CD14-positive monocyte (primary cell): Measurements from ENCODE around the gene RPS6KB2. TPM values are rescaled to one million over a fixed set of nuclear protein-coding genes. Genes with fewer than 3 reads are reported as not detected.

Experiments
- DNase-seq, 3 donors: peaks; one replicate each; pipeline ENCODE4 v3.0.0-alpha.2; 2011 to 2022
- H2AFZ ChIP-seq: 2 replicates; pipeline ENCODE4 v1.6.0; 2012; ENCODE audit warnings: mild to moderate bottlenecking, low read depth, low read length, inconsistent platforms; ENCODE audit not compliant: insufficient read depth, poor library complexity, severe bottlenecking
- H3K27ac ChIP-seq, 2 donors: 1 replicate in 1 of 2; 2 replicates in 1 of 2; pipeline ENCODE4 v1.5.1; 2012 to 2013; ENCODE audit warnings: low read length in 2 of 2, control low read depth in 1 of 2, inconsistent platforms in 1 of 2, low read depth in 1 of 2, mild to moderate bottlenecking in 1 of 2
- H3K27me3 ChIP-seq, 2 donors: one replicate each; pipeline versions ENCODE4 v1.6.0 to v1.6.1; 2011 to 2013; ENCODE audit warnings: low read length in 2 of 2; ENCODE audit not compliant: control insufficient read depth in 2 of 2, insufficient read depth in 2 of 2
- H3K36me3 ChIP-seq, 2 donors: replicated peaks in 1 of 2; 1 replicate in 1 of 2; 2 replicates in 1 of 2; pipeline versions ENCODE4 v1.5.1 to v1.6.1; 2012 to 2013; ENCODE audit warnings: low read length in 2 of 2, control low read depth in 1 of 2, inconsistent platforms in 1 of 2, mild to moderate bottlenecking in 1 of 2; ENCODE audit not compliant: insufficient read depth in 2 of 2, control insufficient read depth in 1 of 2
- H3K4me1 ChIP-seq, 2 donors: 1 replicate in 1 of 2; 2 replicates in 1 of 2; pipeline versions ENCODE4 v1.5.1 to v1.6.1; 2012 to 2013; ENCODE audit warnings: low read length in 2 of 2, control low read depth in 1 of 2, inconsistent platforms in 1 of 2, mild to moderate bottlenecking in 1 of 2, moderate library complexity in 1 of 2; ENCODE audit not compliant: insufficient read depth in 2 of 2, control insufficient read depth in 1 of 2
- H3K4me2 ChIP-seq: replicated peaks from 2 replicates; pipeline ENCODE3; 2012; ENCODE audit warnings: low read length, moderate library complexity, mild to moderate bottlenecking; ENCODE audit not compliant: poor library complexity, severe bottlenecking; ENCODE audit errors: extremely low read depth
- H3K4me3 ChIP-seq, 3 experiments: fragments of 200-600 bp in 1 of 3; sonication (generic) in 1 of 3; replicated peaks in 1 of 3; 1 replicate in 2 of 3; 2 replicates in 1 of 3; pipeline ENCODE4 v1.5.1; 2011 to 2013; ENCODE audit warnings: low read length in 3 of 3, mild to moderate bottlenecking in 3 of 3, control low read depth in 2 of 3, low read depth in 2 of 3, inconsistent platforms in 1 of 3, moderate library complexity in 1 of 3
- H3K79me2 ChIP-seq: 2 replicates; pipeline ENCODE4 v1.6.0; 2012; ENCODE audit warnings: mild to moderate bottlenecking, control low read depth, inconsistent platforms, low read length, moderate library complexity; ENCODE audit not compliant: insufficient read depth
- H3K9ac ChIP-seq: 2 replicates; pipeline ENCODE4 v1.6.0; 2017; ENCODE audit warnings: low read length, mild to moderate bottlenecking; ENCODE audit not compliant: insufficient read depth, poor library complexity, severe bottlenecking
- H3K9me3 ChIP-seq, 2 donors: replicated peaks in 1 of 2; 1 replicate in 1 of 2; 2 replicates in 1 of 2; pipeline versions ENCODE4 v1.5.1 to v1.6.1; 2012 to 2013; ENCODE audit warnings: low read length in 2 of 2, control low read depth in 1 of 2; ENCODE audit not compliant: control insufficient read depth in 1 of 2, insufficient read depth in 1 of 2
- H4K20me1 ChIP-seq: 2 replicates; pipeline ENCODE4 v1.6.0; 2012; ENCODE audit warnings: mild to moderate bottlenecking, low read length, control low read depth, moderate library complexity; ENCODE audit not compliant: insufficient read depth
- H3K27ac Mint-ChIP-seq, 7 donors: one replicate each; pipeline ENCODE4 v1.8.0; 2020; ENCODE audit warnings: mild to moderate bottlenecking in 7 of 7, mixed read lengths in 7 of 7, moderate library complexity in 6 of 7, inconsistent platforms in 2 of 7
- H3K27me3 Mint-ChIP-seq, 3 donors: one replicate each; pipeline ENCODE4 v1.8.0; 2021 to 2022; ENCODE audit warnings: low read depth in 3 of 3, mild to moderate bottlenecking in 3 of 3, mixed read lengths in 3 of 3, moderate library complexity in 3 of 3, inconsistent platforms in 1 of 3
- H3K36me3 Mint-ChIP-seq, 2 donors: one replicate each; pipeline ENCODE4 v1.8.0; 2020; ENCODE audit warnings: mixed read lengths in 2 of 2, inconsistent platforms in 1 of 2, mild to moderate bottlenecking in 1 of 2
- H3K4me1 Mint-ChIP-seq: one replicate; pipeline ENCODE4 v1.8.0; 2020; ENCODE audit warnings: mild to moderate bottlenecking, mixed read lengths
- H3K4me3 Mint-ChIP-seq, 2 donors: one replicate each; pipeline ENCODE4 v1.8.0; 2020; ENCODE audit warnings: mild to moderate bottlenecking in 2 of 2, mixed read lengths in 2 of 2, moderate library complexity in 1 of 2
- H3K9me3 Mint-ChIP-seq, 7 donors: one replicate each; pipeline ENCODE4 v1.8.0; 2020 to 2022; ENCODE audit warnings: mixed read lengths in 7 of 7, mild to moderate bottlenecking in 6 of 7, moderate library complexity in 6 of 7, inconsistent platforms in 2 of 7
- WGBS: methylation state at CpG from one replicate; pipeline ENCODE4 v1.1.5; 2013; ENCODE audit warnings: missing lambda C conversion rate; ENCODE audit not compliant: insufficient coverage; 5-methylcytosine and 5-hydroxymethylcytosine counted together
- intact Hi-C, 2 donors: fragments of 100-400 bp; cut with micrococcal nuclease; formaldehyde crosslinking; loops; one replicate each; pipeline versions ENCODE4 v1.15.0 to v1.15.1; 2023
- polyA plus RNA-seq, 3 donors: library from polyadenylated mRNA; depleted of rRNA in 1 of 3; unstranded in 2 of 3; stranded (reverse) in 1 of 3; fragments of 300-500 nt in 2 of 3; fragments of >200 nt in 1 of 3; fragmentation: Illumina TruSeq in 2 of 3; gene quantifications; 1 replicate in 2 of 3; 2 replicates in 1 of 3; pipeline ENCODE4 v1.2.3, GENCODE V29; 2012 to 2021
- TF ChIP-seq, protein P1 (sequence below): fragments of 200-600 bp; IDR thresholded peaks from one replicate; pipeline ENCODE4 v1.8.0; 2022; ENCODE audit warnings: antibody characterized with exemption, mild to moderate bottlenecking

RPS6KB2 gene
- polyA plus RNA-seq, 3 donors: 51.6 to 101 (median 53.8) TPM

DNA sequence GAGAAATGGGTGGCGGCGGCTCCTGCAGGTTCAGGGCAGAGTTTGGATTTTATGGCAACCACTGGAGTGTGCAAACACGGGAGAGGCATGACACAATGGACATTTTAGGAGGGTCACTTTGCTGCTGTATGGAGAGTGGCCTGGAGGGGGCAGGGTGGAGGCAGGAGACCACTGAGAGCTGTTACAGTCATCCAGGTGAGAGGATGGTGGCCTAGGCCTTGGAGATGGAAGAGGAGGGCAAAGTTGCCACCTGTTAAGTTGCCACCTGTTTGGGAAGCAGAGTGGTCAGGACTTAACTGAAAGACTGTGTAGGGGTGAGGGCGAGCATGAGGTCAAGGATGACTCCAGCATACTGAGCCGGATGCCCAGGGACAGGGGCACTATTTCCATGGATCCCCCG lies 38.8 kb upstream of the RPS6KB2 start:
- no peak overlapping the region for H2AFZ ChIP-seq
- H3K4me1 Mint-ChIP-seq: peaks cover 41% of the 10 kb centered on the region
- peak in 1 of 3 donors; percentile 42 for DNase-seq
- intact Hi-C loops: no loop called here
- peaks cover 25 to 37% of the 10 kb centered on the region in 2 donors for H3K4me1 ChIP-seq
- peak overlapping the region in 3 of 7 donors; percentile 22 to 71 (median 48) for H3K27ac Mint-ChIP-seq
- no peaks in the 10 kb centered on the region for H3K9me3 ChIP-seq
- H3K27me3 ChIP-seq: no peaks in the 10 kb centered on the region
- no peak overlapping the region for H3K9ac ChIP-seq
- peaks cover 0 to 1% (median 0%) of the 10 kb centered on the region in 7 donors for H3K9me3 Mint-ChIP-seq
- 73% methylated on average over 5 of the region's 6 CpGs for WGBS
- H3K36me3 ChIP-seq: peaks cover 0 to 5% of the 10 kb centered on the region in 2 donors
- H3K27me3 Mint-ChIP-seq: peaks cover 0 to 8% (median 1%) of the 10 kb centered on the region in 3 donors
- TF ChIP-seq, protein P1, sequence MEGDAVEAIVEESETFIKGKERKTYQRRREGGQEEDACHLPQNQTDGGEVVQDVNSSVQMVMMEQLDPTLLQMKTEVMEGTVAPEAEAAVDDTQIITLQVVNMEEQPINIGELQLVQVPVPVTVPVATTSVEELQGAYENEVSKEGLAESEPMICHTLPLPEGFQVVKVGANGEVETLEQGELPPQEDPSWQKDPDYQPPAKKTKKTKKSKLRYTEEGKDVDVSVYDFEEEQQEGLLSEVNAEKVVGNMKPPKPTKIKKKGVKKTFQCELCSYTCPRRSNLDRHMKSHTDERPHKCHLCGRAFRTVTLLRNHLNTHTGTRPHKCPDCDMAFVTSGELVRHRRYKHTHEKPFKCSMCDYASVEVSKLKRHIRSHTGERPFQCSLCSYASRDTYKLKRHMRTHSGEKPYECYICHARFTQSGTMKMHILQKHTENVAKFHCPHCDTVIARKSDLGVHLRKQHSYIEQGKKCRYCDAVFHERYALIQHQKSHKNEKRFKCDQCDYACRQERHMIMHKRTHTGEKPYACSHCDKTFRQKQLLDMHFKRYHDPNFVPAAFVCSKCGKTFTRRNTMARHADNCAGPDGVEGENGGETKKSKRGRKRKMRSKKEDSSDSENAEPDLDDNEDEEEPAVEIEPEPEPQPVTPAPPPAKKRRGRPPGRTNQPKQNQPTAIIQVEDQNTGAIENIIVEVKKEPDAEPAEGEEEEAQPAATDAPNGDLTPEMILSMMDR: peak; percentile 62
- H3K36me3 Mint-ChIP-seq: peaks cover 3 to 7% of the 10 kb centered on the region in 2 donors
- no peak overlapping the region for H3K4me3 Mint-ChIP-seq
- H3K4me3 ChIP-seq: no peak overlapping the region
- no peak overlapping the region for H3K27ac ChIP-seq
- peaks cover 23% of the 10 kb centered on the region for H4K20me1 ChIP-seq
- no peak overlapping the region for H3K4me2 ChIP-seq
- H3K79me2 ChIP-seq: peaks cover 36% of the 10 kb centered on the region

DNA sequence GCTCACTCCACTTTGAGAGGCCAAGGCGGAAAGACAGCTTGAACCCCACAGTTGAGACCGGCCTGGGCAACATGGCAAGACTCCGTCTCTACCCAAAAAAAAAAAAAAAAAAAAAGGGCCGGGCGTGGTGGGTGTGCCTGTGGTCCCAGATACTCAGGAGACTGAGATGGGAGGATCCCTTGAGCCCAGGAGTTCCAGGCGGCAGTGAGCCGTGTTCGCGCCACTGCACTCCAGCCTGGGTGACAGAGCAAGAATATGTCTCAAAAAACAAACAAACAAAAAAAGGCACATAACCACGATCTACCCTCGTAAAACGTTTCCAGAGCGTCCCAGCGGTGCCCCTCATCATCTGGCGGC lies 37.4 kb upstream of the RPS6KB2 start:
- H3K4me3 Mint-ChIP-seq: peak overlapping the region; percentile 91 to 98
- Histone ChIP-seq H2AFZ (peak overlapping the region; percentile 96), H3K36me3 (peaks cover 4 to 11% of the 10 kb centered on the region in 2 donors), H3K4me2 (peak overlapping the region; percentile 86), H3K4me1 (peaks cover 25 to 37% of the 10 kb centered on the region in 2 donors), H3K27ac (peak overlapping the region; percentile 75 to 89), H3K4me3 (peak overlapping the region; percentile 71 to 92 (median 82)), H3K9me3 (no peaks in the 10 kb centered on the region), H4K20me1 (peaks cover 27% of the 10 kb centered on the region), H3K27me3 (no peaks in the 10 kb centered on the region), H3K9ac (peak overlapping the region; percentile 80), H3K79me2 (peaks cover 36% of the 10 kb centered on the region)
- peaks cover 0 to 8% (median 1%) of the 10 kb centered on the region in 3 donors for H3K27me3 Mint-ChIP-seq
- peak overlapping the region; percentile 85 to 92 (median 88) for H3K27ac Mint-ChIP-seq
- H3K4me1 Mint-ChIP-seq: peaks cover 41% of the 10 kb centered on the region
- intact Hi-C loops: loop anchor here in 1 of 2 donors (5.0 to 10.0 kb wide), 2 partner anchors 36 to 546 kb away; partner anchors contain the start of genes RCE1 and RPS6KB2
- TF ChIP-seq, protein P1: no peak
- H3K9me3 Mint-ChIP-seq: peaks cover 0 to 1% (median 0%) of the 10 kb centered on the region in 7 donors
- WGBS: 1% methylated on average over 10 of the region's 15 CpGs
- H3K36me3 Mint-ChIP-seq: peaks cover 7 to 11% of the 10 kb centered on the region in 2 donors
- DNase-seq: no peak
